ENCODE measurements around the gene PI4KB. TPM values are rescaled to one million over a fixed set of nuclear protein-coding genes. Genes with fewer than 3 reads are reported as not detected.

Gene PI4KB
- total RNA-seq, 1 donor, result 38.0 TPM

- Histone ChIP-seq H3K4me1 (ENCODE audit: insufficient read depth, low read length) (peaks cover 28% of the 10 kb centered on the region), H3K27me3 (ENCODE audit: insufficient read depth, low read length) (no peaks in the 10 kb centered on the region), H3K4me3 (ENCODE audit: low read length) (peak overlapping the region; percentile 88), H3K9me3 (ENCODE audit: low read depth, low read length) (no peaks in the 10 kb centered on the region)
Measured at GRCh38 chr1:151326619-151327222, 495 bp downstream of the PI4KB start.

GRCh38 chr1:151325646-151326429 lies 1.4 kb downstream of the PI4KB start:
- H3K4me3 ChIP-seq (ENCODE audit: low read length), result no peak overlapping the region
- no peaks in the 10 kb centered on the region for H3K27me3 ChIP-seq (ENCODE audit: insufficient read depth, low read length)
- H3K4me1 ChIP-seq (ENCODE audit: insufficient read depth, low read length), result peaks cover 28% of the 10 kb centered on the region
- no peaks in the 10 kb centered on the region for H3K9me3 ChIP-seq (ENCODE audit: low read depth, low read length)

DNA sequence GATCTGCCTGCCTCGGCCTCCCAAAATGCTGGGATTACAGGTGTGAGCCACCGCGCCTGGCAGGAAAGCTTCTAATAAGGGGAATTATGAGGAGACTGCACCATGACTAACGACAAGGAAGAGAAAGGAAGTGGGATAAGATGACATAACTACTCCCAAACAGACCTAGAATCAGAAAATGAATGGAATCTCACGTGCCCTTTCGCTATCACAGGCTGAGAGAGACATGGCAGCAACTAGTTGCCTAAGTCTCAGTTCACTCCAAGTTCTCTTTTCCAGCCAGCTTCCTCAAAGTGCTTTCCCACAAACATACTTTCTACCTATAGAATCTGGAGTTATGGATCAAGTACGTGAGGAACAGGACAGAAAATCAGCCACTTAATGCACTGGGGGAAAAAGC lies 2.0 kb downstream of the PI4KB start:
- peaks cover 28% of the 10 kb centered on the region for H3K4me1 ChIP-seq (ENCODE audit: insufficient read depth, low read length)
- no peak overlapping the region for H3K4me3 ChIP-seq (ENCODE audit: low read length)
- H3K9me3 ChIP-seq (ENCODE audit: low read depth, low read length), result no peaks in the 10 kb centered on the region
- no peaks in the 10 kb centered on the region for H3K27me3 ChIP-seq (ENCODE audit: insufficient read depth, low read length)

- no peaks in the 10 kb centered on the region for H3K27me3 ChIP-seq (ENCODE audit: insufficient read depth, low read length)
- H3K9me3 ChIP-seq (ENCODE audit: low read depth, low read length), result no peaks in the 10 kb centered on the region
- H3K4me1 ChIP-seq (ENCODE audit: insufficient read depth, low read length), result peaks cover 28% of the 10 kb centered on the region
- H3K4me3 ChIP-seq (ENCODE audit: low read length), result no peak overlapping the region
Measured at GRCh38 chr1:151324390-151324930, 2.8 kb downstream of the PI4KB start.

DNA sequence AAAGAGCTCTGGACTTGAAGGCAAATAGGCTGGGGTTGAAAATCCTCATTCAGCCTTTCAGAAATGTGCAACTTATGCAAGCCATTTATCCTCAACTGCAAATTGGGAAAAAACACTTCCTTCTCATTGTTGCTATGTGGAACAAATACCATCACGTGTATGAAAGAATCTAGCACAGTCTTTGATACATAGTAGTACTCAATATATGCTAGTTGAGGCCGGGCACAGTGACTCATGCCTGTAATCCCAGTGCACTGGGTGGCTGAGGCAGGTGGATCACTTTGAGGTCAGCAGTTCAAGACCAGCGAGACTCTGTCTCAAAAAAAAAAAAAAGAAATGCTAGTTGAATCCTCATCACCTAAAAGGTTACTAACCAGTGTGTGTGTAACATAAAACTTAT lies 8.2 kb downstream of the PI4KB start:
- no peaks in the 10 kb centered on the region for H3K4me1 ChIP-seq (ENCODE audit: insufficient read depth, low read length)
- no peaks in the 10 kb centered on the region for H3K9me3 ChIP-seq (ENCODE audit: low read depth, low read length)
- H3K4me3 ChIP-seq (ENCODE audit: low read length), result no peak overlapping the region
- H3K27me3 ChIP-seq (ENCODE audit: insufficient read depth, low read length), result no peaks in the 10 kb centered on the region

DNA sequence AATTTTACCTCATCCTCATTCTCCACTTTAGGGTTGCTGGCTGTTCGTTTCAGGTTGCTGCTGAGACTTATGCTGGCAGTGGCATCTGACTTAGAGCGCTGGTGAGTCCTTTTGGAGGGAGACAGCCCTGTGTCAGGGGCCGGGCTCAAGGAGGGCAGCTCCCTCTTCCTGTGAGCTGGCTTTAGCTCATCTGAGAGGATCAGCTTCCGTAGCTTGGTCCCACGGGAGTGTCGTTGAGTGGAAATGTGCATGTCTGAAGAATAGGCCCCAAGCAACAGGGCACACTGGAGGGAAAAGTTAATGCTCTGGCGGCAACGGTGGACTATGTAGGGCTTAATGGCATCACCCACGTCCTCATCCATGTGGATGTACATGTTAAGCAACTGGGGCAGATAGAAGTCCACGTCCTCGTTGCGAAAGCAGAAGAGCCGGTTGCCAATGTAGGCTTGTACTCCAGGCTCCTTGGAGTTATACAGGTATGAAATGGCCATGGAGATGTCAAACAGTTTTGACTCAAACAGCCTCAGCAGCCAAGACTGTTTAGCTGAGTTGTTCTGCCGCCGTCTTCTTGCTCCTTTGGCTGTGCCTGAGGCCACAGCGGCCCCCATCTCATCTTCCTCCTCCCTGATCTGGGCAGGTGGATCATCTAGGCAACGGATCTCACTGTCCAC lies 11.5 kb downstream of the PI4KB start:
- H3K9me3 ChIP-seq (ENCODE audit: low read depth, low read length), result no peaks in the 10 kb centered on the region
- H3K4me3 ChIP-seq (ENCODE audit: low read length), result no peak overlapping the region

GRCh38 chr1:151314137-151314875 lies 12.9 kb downstream of the PI4KB start:
- no peaks in the 10 kb centered on the region for H3K27me3 ChIP-seq (ENCODE audit: insufficient read depth, low read length)
- H3K9me3 ChIP-seq (ENCODE audit: low read depth, low read length), result no peaks in the 10 kb centered on the region
- no peak overlapping the region for H3K4me3 ChIP-seq (ENCODE audit: low read length)
- peaks cover 20% of the 10 kb centered on the region for H3K4me1 ChIP-seq (ENCODE audit: insufficient read depth, low read length)

More for the DNA sequence above, 11.5 kb downstream of the PI4KB start:
- Histone ChIP-seq H3K4me1 (ENCODE audit: insufficient read depth, low read length) (peaks cover 20% of the 10 kb centered on the region), H3K27me3 (ENCODE audit: insufficient read depth, low read length) (no peaks in the 10 kb centered on the region)

GRCh38 chr1:151313501-151313900 lies 13.7 kb downstream of the PI4KB start:
- Histone ChIP-seq H3K27me3 (ENCODE audit: insufficient read depth, low read length) (no peaks in the 10 kb centered on the region), H3K4me1 (ENCODE audit: insufficient read depth, low read length) (peaks cover 20% of the 10 kb centered on the region), H3K4me3 (ENCODE audit: low read length) (no peak overlapping the region), H3K9me3 (ENCODE audit: low read depth, low read length) (no peaks in the 10 kb centered on the region)

DNA sequence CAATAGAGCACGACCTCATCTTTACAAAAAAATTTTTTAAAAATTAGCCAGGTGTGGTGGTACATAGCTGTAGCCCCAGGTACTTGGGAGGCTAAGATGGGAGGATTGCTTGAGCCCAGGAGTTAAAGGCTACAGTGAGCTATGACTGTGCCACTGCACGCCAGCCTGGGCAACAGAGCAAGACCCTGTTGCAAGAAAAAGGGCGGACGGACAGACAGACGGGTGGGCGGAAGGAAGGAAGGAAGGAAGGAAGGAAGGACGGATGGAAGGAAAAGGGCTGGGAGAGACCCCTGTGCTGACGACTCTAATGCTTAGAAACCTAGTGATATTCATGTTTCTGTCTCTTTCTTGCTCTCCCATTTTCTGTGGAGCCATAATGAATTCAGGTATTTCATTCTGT lies 14.4 kb downstream of the PI4KB start:
- Histone ChIP-seq H3K9me3 (ENCODE audit: low read depth, low read length) (no peaks in the 10 kb centered on the region), H3K27me3 (ENCODE audit: insufficient read depth, low read length) (no peaks in the 10 kb centered on the region), H3K4me3 (ENCODE audit: low read length) (no peak overlapping the region), H3K4me1 (ENCODE audit: insufficient read depth, low read length) (peaks cover 20% of the 10 kb centered on the region)

- no peaks in the 10 kb centered on the region for H3K9me3 ChIP-seq (ENCODE audit: low read depth, low read length)
- H3K4me3 ChIP-seq (ENCODE audit: low read length), result no peak overlapping the region
- H3K4me1 ChIP-seq (ENCODE audit: insufficient read depth, low read length), result peaks cover 20% of the 10 kb centered on the region
- no peaks in the 10 kb centered on the region for H3K27me3 ChIP-seq (ENCODE audit: insufficient read depth, low read length)
Measured at GRCh38 chr1:151312411-151312810, 14.8 kb downstream of the PI4KB start.

DNA sequence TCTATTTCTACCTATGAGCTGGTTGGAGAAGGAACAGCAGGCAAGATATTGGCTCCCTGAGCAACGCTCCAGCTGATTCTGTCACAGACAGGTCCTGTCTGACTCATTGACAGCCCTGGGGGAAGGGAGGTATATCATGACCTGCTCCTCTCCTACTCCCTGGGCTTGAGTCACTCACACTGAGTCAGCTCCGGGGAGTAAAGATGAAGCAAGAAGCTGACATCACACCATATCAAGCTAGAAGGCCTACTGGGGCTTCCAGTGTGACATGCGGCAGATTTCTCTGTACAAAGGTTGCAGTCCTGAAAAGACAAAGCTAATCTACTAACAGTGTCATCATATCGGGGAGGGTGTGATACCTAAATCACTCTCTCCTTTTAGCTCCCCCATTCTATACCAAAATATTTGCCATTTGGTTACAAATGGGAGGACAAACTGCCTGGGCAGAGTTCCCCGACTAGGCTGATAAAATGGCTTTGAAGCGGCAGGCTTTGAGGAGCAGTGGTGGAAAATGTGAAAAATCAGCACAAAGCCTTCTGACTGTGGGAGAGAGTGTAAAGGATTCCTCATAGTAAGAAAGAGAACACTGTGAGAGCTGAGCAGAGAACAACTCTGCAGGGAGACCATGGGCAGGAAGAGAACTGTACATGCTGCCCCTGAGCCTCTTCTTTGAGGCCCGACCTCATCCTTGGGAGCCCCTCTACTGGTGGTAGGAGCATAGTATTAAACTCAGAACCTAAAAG lies 15.5 kb downstream of the PI4KB start:
- Histone ChIP-seq H3K4me3 (ENCODE audit: low read length) (no peak overlapping the region), H3K27me3 (ENCODE audit: insufficient read depth, low read length) (no peaks in the 10 kb centered on the region), H3K4me1 (ENCODE audit: insufficient read depth, low read length) (peaks cover 20% of the 10 kb centered on the region), H3K9me3 (ENCODE audit: low read depth, low read length) (no peaks in the 10 kb centered on the region)

- Histone ChIP-seq H3K4me1 (ENCODE audit: insufficient read depth, low read length) (peaks cover 20% of the 10 kb centered on the region), H3K9me3 (ENCODE audit: low read depth, low read length) (no peaks in the 10 kb centered on the region), H3K27me3 (ENCODE audit: insufficient read depth, low read length) (no peaks in the 10 kb centered on the region), H3K4me3 (ENCODE audit: low read length) (no peak overlapping the region)
Measured at GRCh38 chr1:151311011-151311410, 16.2 kb downstream of the PI4KB start.

DNA sequence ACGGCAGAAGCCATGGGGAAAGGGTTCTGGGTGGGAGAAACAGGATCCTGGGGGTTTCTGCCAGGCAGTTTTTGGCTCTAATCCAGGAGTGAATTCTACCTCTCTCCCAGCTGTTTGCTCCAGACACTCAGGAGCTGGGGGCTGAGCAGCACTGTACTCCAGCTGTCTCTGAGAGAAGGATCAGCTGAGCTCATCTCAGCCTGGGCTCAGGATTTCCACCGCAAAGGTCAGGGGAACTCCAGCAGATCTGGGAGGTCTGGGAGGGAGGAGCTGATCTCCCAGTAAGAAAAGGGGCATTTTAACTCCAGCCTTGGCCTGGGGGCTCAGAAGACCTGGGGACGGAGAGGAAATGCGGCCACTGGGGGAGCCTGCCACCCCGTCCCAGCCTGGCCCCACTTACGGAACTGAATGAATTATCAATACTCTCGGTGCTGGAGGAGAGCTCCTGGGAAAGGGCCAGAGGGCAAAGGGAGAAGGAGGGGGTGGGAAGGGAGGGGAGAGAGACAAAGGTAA lies 17.3 kb downstream of the PI4KB start:
- no peaks in the 10 kb centered on the region for H3K9me3 ChIP-seq (ENCODE audit: low read depth, low read length)
- H3K4me1 ChIP-seq (ENCODE audit: insufficient read depth, low read length), result peaks cover 20% of the 10 kb centered on the region

More for the DNA sequence above, 17.3 kb downstream of the PI4KB start:
- Histone ChIP-seq H3K27me3 (ENCODE audit: insufficient read depth, low read length) (no peaks in the 10 kb centered on the region), H3K4me3 (ENCODE audit: low read length) (no peak overlapping the region)
